ENCODE results near the gene BSDC1.
A peak's percentile ranks its signal among the peaks of the same experiment; 100 is the strongest.
"Not testable (repeated sequence)": the region's sequence is repeated elsewhere in the genome, so short reads cannot be mapped to it uniquely, and the experiment has no call there.

Gene BSDC1

GRCh38 chr1:32357614-32358013 lies 36.6 kb downstream of the BSDC1 start:
- no peak for DNase-seq (ENCODE audit: low spot score)

GRCh38 chr1:32356478-32356877 lies 37.8 kb downstream of the BSDC1 start:
- no peak for DNase-seq (ENCODE audit: low spot score)

GRCh38 chr1:32355778-32356177 lies 38.5 kb downstream of the BSDC1 start:
- DNase-seq (ENCODE audit: low spot score): not testable (repeated sequence)

DNA sequence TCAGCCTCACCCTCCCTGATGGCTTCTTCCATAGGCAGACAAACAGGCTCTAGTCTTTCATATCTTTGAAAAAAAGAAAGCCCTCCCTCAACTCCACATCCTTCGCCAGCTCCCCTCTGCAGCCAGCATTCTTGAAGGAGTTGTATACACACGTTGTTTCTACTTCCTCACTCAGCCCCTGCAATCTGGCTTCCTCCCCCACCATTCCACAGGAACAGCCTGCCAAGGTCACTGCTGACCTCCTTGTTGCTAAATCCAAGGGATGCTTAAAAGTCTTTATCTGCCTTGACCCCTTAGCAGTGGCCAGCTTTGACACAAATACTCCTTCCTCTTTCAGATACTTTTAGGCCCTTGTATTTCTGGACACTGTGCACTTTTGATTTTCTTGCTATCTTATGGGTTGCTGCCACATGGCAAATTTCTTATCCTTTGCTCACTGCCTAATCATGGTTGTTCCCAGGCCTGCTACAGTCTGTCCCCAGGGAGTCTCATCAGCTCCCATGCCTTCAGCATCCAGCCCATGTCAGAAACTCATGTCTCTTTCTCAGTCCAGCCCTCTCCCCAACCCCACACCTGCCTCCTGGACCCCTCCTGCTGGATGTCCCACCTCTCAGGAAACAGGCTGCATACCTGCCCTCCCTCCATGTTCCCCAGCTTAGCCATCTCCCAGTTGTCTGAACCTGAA lies 40.2 kb downstream of the BSDC1 start:
- no peak for DNase-seq (ENCODE audit: low spot score)

DNA sequence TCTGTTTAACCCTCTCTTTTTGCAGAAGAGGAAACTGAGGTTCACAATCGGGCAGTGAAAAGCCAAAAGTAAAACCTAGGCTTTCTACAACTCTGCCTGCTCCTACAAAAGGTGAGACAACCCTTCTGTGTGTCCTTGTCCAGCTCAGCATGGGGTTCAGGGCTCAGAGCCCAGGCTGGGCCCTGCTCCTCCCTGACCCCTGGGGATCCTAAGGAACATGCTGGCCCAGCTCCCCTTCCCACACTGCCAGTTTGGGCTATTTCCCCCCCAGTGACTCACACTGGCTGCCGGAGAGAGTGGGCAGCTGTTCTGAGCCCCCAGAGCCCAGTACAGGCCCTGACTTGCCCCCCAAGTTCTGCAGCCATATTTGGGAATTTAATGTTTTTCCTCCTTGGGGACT lies 40.8 kb downstream of the BSDC1 start:
- no peak for DNase-seq (ENCODE audit: low spot score)

GRCh38 chr1:32352831-32353383 lies 41.3 kb downstream of the BSDC1 start:
- DNase-seq (ENCODE audit: low spot score): no peak

- no peak for DNase-seq (ENCODE audit: low spot score)
These were observed 41.9 kb downstream of the BSDC1 start for GRCh38 chr1:32352239-32352745.

DNA sequence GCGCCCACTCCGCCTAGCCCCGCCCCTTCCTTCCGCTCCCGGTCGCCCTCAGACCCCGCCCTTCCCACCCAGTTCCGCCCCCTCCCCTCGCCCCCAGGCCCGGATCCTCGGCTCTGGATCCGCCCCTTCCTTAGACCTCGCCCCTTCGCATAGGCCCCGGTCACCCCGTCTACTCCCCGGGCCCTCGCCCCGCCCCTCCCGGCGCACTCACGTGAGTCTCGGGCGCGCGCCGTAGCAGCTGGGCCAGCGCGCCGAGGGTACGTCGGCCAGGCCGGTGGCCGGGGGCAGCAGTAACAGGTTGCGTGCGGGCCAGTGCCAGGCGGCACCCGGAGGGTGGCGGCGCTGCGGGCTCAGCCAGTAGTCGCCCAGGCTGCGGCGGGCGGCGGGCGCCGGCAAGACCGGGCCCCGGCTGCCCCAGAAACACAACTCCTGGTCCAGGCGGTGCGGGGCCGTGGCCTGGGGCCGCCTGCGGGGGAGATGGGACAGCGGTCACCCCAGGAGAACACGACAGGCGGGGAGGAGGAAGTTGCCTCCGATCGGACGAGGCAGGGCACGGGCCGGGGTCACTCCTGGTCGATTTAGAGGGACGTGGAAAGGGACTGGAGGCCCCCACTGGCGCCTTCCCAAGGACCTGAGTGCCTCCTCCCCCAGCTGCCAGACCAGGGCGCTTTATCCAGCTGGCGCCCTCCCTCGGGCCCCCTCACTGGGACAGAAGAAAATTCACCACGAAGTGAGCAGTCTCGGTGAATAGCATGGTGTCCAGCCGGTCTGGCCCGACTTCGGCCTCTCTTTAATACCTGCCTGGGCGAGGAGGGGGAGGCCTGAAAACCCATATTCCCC lies 42.6 kb downstream of the BSDC1 start:
- peak; percentile 94 for DNase-seq (ENCODE audit: low spot score)

DNA sequence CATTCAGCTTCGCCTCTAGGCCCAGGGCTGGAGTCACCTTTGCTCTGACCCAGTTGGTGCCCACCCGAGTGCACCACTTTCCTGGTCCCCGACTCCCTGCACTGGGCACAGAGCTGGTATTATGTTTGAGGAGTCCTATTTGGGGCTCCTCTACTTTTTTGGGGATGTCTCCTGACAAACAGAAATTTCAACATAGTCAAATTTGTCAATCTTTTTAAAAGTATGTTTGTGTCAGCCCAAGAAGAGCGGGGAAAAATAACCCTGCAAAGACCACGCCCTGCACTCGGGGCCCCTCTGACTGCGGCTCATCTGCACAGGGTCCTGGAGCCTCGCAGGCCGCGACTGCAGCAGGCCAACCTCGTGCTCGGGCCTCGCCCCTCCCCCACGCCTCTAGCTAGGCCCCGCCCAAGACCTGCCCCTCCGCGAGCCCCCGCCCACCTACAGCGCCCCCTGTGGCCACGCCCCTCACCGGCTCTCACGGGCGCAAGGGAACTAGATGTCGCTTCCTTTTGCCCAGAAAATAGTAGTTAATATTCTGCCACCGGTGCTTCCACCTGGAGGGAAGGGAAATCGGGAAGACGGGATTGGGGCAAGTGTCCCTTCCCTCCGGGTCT lies 43.3 kb downstream of the BSDC1 start:
- DNase-seq (ENCODE audit: low spot score): no peak

DNA sequence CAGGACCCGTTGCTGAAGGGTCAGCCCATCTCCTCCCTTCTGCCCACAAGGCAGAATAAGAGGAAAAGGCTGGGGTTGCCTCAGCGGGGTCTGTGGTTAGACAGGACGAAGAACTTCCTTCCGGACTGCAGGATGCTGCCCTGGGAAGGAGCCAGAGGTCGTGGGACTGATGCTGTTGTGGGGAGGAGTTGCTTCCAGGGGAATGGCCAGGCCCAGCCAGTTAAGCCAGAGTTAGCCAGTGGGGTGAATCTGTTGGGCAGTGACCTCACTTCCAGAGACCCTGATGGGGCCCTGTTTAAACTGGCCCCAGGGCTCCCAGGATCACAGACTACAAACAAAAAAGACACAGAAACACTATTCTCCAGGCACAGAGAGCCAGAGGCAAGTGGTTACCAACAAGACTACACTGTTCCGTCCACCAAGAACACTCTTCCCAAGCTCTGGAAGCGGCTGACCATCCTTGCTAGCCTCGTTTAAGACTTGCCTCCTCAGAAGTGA lies 45.0 kb downstream of the BSDC1 start:
- no peak for DNase-seq (ENCODE audit: low spot score)

- DNase-seq (ENCODE audit: low spot score): no peak
These were observed 47.6 kb downstream of the BSDC1 start for GRCh38 chr1:32346532-32347157.

DNA sequence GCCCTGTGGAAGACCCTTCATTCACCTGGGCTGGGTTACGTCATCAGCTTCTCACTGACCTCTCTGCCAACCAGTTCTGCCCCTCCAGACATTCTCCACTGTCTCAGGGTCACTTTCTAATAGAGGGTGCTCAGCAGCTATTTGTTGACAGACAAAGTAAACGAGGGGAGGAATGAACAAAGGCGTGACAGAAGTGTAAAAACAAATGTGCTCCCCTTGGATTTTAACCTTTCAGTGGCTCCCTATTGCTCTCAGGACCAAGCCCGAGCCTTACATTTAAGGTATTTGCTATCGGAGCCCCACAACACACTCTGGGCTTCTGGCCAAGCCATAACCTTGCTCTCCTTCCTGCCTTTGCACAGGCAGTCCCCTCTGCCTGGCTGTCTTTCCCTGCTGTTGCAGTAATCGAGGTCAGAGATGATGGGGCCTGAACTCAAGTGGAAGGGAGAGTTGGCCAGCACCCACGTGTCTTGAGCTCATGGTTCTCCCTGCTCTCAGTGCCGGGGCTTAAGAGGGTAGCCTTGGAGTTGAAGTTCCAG lies 48.9 kb downstream of the BSDC1 start:
- peak; percentile 56 for DNase-seq (ENCODE audit: low spot score)

DNA sequence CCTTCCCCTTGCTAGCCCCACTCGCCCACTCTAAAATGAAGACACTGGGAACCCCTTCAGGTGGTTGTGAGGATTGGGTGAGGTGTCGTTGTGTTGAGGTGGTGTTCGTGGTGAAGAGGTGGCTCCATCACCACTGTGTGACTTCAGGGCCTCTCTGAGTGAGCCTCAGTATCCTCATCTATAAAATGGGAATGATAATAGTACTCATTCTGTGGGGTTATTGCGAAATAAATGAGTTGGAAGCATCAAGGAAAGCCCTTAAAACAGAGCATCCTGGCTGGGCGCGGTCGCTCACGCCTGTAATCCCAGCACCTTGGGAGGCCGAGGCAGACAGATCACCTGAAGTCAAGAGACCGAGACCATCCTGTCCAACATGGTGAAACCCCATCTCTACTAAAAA lies 51.5 kb downstream of the BSDC1 start:
- DNase-seq (ENCODE audit: low spot score): no peak

- DNase-seq (ENCODE audit: low spot score): no peak
These were observed 52.3 kb downstream of the BSDC1 start for GRCh38 chr1:32341971-32342370.

DNA sequence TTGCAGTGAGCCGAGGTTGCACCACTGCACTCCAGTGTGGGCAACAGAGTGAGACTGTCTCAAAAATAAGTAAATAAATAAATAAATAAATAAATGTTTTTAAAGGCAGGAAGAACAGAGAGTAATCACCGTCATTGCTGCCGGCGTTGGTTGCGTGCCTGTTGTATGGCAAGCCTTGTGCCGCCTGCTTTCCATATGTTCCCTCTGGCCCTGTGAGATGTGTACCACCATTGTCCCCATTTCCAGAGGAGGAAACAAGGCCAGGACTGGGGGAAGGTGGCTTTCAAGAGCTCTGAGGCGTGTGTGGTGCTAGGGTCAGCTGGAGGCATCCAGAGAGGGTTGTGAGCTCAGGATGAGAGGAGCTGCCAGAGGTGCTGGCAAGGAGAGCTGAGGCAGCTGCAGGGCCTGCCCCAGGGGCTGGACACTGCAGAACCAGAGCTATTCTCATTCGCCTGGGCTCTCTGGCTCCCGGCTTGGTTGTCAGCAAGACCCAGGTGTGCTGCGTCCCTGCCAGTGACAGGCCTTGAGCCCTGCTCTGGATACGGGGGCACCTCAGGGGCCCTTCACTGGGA lies 53.0 kb downstream of the BSDC1 start:
- no peak for DNase-seq (ENCODE audit: low spot score)

GRCh38 chr1:32339363-32339978 lies 54.8 kb downstream of the BSDC1 start:
- DNase-seq (ENCODE audit: low spot score): no peak

DNA sequence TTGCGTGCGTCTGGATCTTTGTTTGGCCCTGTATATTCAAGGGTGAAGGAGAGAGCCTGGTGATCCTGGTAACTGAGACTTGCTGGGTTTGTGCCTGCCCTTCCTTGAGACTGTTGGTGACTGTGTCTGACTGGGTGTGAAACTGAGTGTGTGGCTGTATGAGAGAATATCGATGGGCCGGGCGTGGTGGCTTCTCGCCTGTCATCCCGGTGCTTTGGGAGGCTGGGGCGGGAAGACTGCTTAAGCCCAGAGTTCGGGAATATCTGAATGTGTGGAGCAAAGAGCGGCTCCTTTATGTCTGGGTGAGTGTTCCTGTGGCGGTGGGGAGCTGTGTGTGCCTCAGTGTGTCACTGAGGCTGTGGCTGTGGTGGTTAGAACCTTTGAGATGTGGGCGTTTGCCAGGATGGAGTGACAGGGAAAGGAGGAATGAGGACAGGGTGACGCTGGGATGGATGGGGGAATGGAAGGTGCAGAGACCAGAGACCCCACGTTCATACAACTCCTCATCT lies 55.5 kb downstream of the BSDC1 start:
- no peak for DNase-seq (ENCODE audit: low spot score)

GRCh38 chr1:32337855-32338636 lies 56.2 kb downstream of the BSDC1 start:
- DNase-seq (ENCODE audit: low spot score): no peak

DNA sequence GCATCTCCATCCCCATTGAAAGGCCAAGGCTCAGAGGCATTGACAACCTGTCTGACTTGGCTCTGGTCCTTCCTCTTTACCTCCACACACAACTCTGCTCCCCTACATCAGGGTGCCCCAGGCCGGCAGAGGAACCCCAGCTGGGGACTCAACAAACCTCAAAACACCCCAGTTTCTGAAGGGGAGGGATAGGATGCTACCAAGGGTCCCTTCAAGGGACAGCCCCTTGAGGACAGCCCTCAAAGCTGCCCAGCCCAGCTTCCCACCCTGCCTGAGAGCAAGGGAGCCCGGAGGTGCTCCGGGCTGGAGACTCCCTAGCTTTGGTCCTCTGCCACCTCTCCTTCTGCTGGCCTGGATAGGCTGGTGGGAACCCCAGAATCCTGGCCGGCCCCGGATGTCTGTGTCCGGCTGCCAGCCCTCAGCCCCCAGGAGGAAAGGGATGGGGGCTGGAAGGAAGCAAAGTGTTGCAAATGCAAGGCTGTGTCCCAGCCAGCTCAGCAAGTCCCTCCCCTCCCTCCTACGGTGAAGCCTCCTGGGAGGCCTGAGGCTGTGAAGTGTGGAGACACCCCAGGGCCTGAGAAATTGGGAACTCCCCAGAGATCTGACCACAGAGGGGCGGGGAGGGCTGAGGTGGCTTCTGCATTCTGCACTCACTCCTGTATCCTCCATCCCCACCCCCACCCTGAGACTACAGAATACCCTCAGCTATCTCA lies 57.1 kb downstream of the BSDC1 start:
- peak; percentile 48 for DNase-seq (ENCODE audit: low spot score)
